Gastrocnemius medialis (tissue), 4 donors: ENCODE results near the gene ENTPD1. TPM values are rescaled to one million over a fixed set of nuclear protein-coding genes. Genes with fewer than 3 reads are reported as not detected.

Source experiments
- ATAC-seq, 2 donors: fragments of 150-250 bp; one replicate each; pipeline ENCODE4 v1.9.1; 2016
- DNase-seq, 2 donors: peaks; one replicate each; pipeline ENCODE4 v3.0.0-alpha.2; 2019
- H3K27ac ChIP-seq, 4 donors: fragments of 200-600 bp; sonication (generic); 1 replicate in 1 of 4; 2 replicates in 3 of 4; pipeline ENCODE4 v1.5.1; 2016 to 2018; ENCODE audit warnings: mild to moderate bottlenecking in 2 of 4, moderate library complexity in 1 of 4
- H3K27me3 ChIP-seq, 3 donors: fragments of 200-600 bp; sonication (generic) in 2 of 3; 1 replicate in 1 of 3; 2 replicates in 2 of 3; pipeline versions ENCODE4 v1.5.1 to v1.6.0; 2016 to 2019; ENCODE audit warnings: mild to moderate bottlenecking in 1 of 3, moderate library complexity in 1 of 3
- H3K36me3 ChIP-seq, 2 donors: fragments of 200-600 bp; sonication (generic) in 1 of 2; one replicate each; pipeline ENCODE4 v1.5.1; 2017 to 2018
- H3K4me1 ChIP-seq, 2 donors: fragments of 200-600 bp; sonication (generic) in 1 of 2; one replicate each; pipeline ENCODE4 v1.5.1; 2016 to 2017; ENCODE audit warnings: mild to moderate bottlenecking in 2 of 2
- H3K4me3 ChIP-seq, 4 donors: fragments of 200-600 bp; sonication (generic) in 3 of 4; 1 replicate in 1 of 4; 2 replicates in 3 of 4; pipeline ENCODE4 v1.5.1; 2016 to 2019; ENCODE audit warnings: mild to moderate bottlenecking in 2 of 4
- H3K9me3 ChIP-seq, 3 donors: fragments of 200-600 bp; sonication (generic) in 2 of 3; 1 replicate in 1 of 3; 2 replicates in 2 of 3; pipeline ENCODE4 v1.5.1; 2016 to 2019
- CTCF ChIP-seq, 5 experiments: fragments of 450-650 bp in 3 of 5; fragments of 200-600 bp in 2 of 5; sonication (generic) in 2 of 5; IDR thresholded peaks in 4 of 5; conservative IDR thresholded peaks in 1 of 5; 1 replicate in 4 of 5; 2 replicates in 1 of 5; pipeline ENCODE4 v1.5.1; 2016 to 2019; ENCODE audit warnings: antibody characterized with exemption in 5 of 5, mild to moderate bottlenecking in 3 of 5, moderate library complexity in 3 of 5
- POLR2A ChIP-seq, 2 donors: fragments of 450-650 bp; IDR thresholded peaks; one replicate each; pipeline ENCODE4 v1.6.1; 2017; ENCODE audit warnings: antibody characterized with exemption in 2 of 2, mild to moderate bottlenecking in 2 of 2, moderate library complexity in 2 of 2
- in situ Hi-C, 4 donors: fragments of 200-750 bp; cut with MboI; loops; one replicate each; pipeline versions ENCODE4 v1.15.0 to v1.8.0; 2017; ENCODE audit warnings: low sequenced_read_pairs in 4 of 4
- intact Hi-C: fragments of 100-400 bp; cut with DNase I; formaldehyde crosslinking; loops from one replicate; pipeline ENCODE4 v1.15.1; 2023; ENCODE audit warnings: low total_unique reads
- total RNA-seq, 4 donors: library from RNA; depleted of rRNA; stranded (reverse); fragments of >200 nt; gene quantifications; one replicate each; pipeline versions ENCODE4 v1.1.0 to v1.2.3, GENCODE V29; 2016

The ENTPD1 gene
- total RNA-seq, 4 donors from 2014 or later, result 1.7 to 6.9 (median 3.8) TPM

DNA sequence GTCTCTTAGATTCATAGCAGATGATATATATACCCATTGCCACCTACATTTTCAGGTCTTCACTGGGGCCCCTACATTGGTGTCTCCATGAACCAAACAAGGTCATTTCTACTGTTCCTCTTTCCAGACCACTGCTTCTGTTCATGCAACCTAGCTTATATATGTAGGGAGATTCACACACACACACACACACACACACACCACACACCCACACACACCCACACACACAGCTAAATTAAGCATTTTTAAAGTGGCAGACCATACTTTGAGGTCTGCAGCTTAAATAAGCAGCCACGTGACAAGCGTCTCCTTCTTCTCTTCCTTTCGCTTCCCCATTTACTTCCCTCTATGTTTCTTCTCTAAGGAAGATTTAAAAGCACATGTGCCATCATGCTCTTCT is 81.8 kb downstream of the ENTPD1 start:
- H3K27me3 ChIP-seq, result no peaks in the 10 kb centered on the region
- TF ChIP-seq POLR2A (IDR thresholded peaks at IDR 0.05), result no peak
- no peak for TF ChIP-seq CTCF (IDR thresholded peaks at IDR 0.05 in 4 of 5, conservative IDR thresholded peaks at IDR 0.05 in 1 of 5)
- in situ Hi-C loops, result no loop called here
- H3K4me3 ChIP-seq, result no peak overlapping the region
- H3K27ac ChIP-seq, result no peak overlapping the region
- no peaks in the 10 kb centered on the region for H3K36me3 ChIP-seq
- no peak for ATAC-seq
- H3K9me3 ChIP-seq, result no peaks in the 10 kb centered on the region
- intact Hi-C loops, result no loop called here
- no peak for DNase-seq
- peaks cover 0 to 4% of the 10 kb centered on the region in 2 donors for H3K4me1 ChIP-seq

- TF ChIP-seq CTCF (IDR thresholded peaks at IDR 0.05 in 4 of 5, conservative IDR thresholded peaks at IDR 0.05 in 1 of 5), result no peak
- TF ChIP-seq POLR2A (IDR thresholded peaks at IDR 0.05), result no peak
- Histone ChIP-seq H3K27me3 (no peaks in the 10 kb centered on the region), H3K27ac (no peak overlapping the region), H3K36me3 (no peaks in the 10 kb centered on the region), H3K4me1 (peaks cover 0 to 4% of the 10 kb centered on the region in 2 donors), H3K9me3 (no peaks in the 10 kb centered on the region), H3K4me3 (no peak overlapping the region)
- in situ Hi-C loops, result loop anchor here in 2 of 4 donors (5.0 to 10.0 kb wide), 2 partner anchors 143 to 145 kb away; partner anchors contain the start of gene TCTN3 (in 1 of the 2)
- intact Hi-C loops, result no loop called here
- no peak for DNase-seq
- no peak for ATAC-seq
Observed at GRCh38 chr10:95840121-95840520, 84.2 kb downstream of the ENTPD1 start.

DNA sequence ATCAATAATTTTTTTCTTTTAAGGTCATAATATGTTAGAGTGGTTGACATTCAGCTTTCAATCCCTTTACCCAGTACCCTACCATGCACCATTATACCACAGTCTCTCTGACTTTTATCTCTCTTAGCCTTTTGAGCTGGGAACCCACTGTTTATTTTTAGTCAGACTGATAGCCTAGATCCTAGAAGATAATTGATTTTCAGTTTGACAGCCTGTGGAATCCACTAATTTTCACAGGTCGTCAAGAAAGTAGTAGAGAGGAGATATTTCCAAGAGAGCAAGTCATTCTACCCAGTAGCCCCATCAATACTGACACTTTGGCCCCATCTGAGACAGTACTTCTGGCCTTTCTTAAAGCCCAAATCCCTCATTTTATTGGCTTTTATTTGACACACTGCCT is 84.7 kb downstream of the ENTPD1 start:
- TF ChIP-seq CTCF (IDR thresholded peaks at IDR 0.05 in 4 of 5, conservative IDR thresholded peaks at IDR 0.05 in 1 of 5), result no peak
- no peak for TF ChIP-seq POLR2A (IDR thresholded peaks at IDR 0.05)
- ATAC-seq (no peak), DNase-seq (no peak)
- H3K4me1 ChIP-seq, result peaks cover 0 to 4% of the 10 kb centered on the region in 2 donors
- intact Hi-C loops (loop anchor here (1.0 kb wide), 1 partner anchor 146 kb away; no protein-coding TSS in a partner anchor), in situ Hi-C loops (loop anchor here in 2 of 4 donors (5.0 to 10.0 kb wide), 2 partner anchors 143 to 146 kb away; partner anchors contain the start of gene TCTN3 (in 1 of the 2))
- H3K27me3 ChIP-seq, result no peaks in the 10 kb centered on the region
- no peaks in the 10 kb centered on the region for H3K36me3 ChIP-seq
- H3K9me3 ChIP-seq, result no peaks in the 10 kb centered on the region
- H3K27ac ChIP-seq, result peak overlapping the region in 1 of 4 donors; percentile 21
- no peak overlapping the region for H3K4me3 ChIP-seq

- in situ Hi-C loops (loop anchor here in 2 of 4 donors (5.0 to 10.0 kb wide), 2 partner anchors 145 to 147 kb away; partner anchors contain the start of gene TCTN3 (in 1 of the 2)), intact Hi-C loops (loop anchor here (1.0 kb wide), 1 partner anchor 148 kb away; no protein-coding TSS in a partner anchor)
- Histone ChIP-seq H3K27ac (peak overlapping the region in 3 of 4 donors; percentile 18 to 49 (median 21)), H3K36me3 (no peaks in the 10 kb centered on the region), H3K4me3 (no peak overlapping the region), H3K4me1 (peaks cover 0 to 4% of the 10 kb centered on the region in 2 donors), H3K27me3 (no peaks in the 10 kb centered on the region), H3K9me3 (no peaks in the 10 kb centered on the region)
- peak; percentile 33 to 55 for ATAC-seq
- no peak for DNase-seq
- no peak for TF ChIP-seq POLR2A (IDR thresholded peaks at IDR 0.05)
- TF ChIP-seq CTCF (IDR thresholded peaks at IDR 0.05 in 4 of 5, conservative IDR thresholded peaks at IDR 0.05 in 1 of 5), result peak; percentile 22 to 57 (median 41)
Observed at GRCh38 chr10:95841661-95842498, 85.9 kb downstream of the ENTPD1 start.
